ENCODE measurements around the gene PDE4D. TPM values are rescaled to one million over a fixed set of nuclear protein-coding genes. Genes with fewer than 3 reads are reported as not detected.

The PDE4D gene
- total RNA-seq, 1 donor from 2014 or later = 28.2 TPM

DNA sequence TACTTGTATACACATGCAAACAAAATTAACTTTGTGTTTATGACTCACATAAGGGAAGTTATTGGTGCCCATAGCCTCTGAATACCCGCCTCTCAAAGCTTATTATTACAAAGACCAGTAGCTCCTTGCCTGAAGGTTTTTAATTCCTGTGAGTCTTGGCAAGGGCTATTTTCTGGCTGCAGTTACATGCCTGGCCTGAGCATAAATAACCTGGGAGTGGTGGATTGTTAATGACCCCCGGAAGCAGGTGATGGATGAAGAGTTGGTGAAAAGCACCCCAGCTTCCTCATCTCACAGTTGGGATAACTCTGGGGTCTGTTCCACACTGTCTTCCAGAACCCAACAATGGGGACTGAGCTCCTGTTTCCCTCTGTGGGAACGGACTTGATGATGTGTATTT is 594.5 kb downstream of the PDE4D start:
- Mint-ChIP-seq H3K27me3 (no peaks in the 10 kb centered on the region), H3K9me3 (no peaks in the 10 kb centered on the region), H3K27ac (no peak overlapping the region), H3K4me1 (peaks cover 15% of the 10 kb centered on the region), H3K4me3 (no peak overlapping the region), H3K36me3 (ENCODE audit: low read depth) (no peaks in the 10 kb centered on the region)
- ATAC-seq (ENCODE audit: low read depth) (no peak), DNase-seq (no peak)
- CTCF ChIA-PET = interaction anchor here (0.5 kb wide), 1 partner anchor 81 kb away, joined by 4 read pairs; no protein-coding TSS in a partner anchor
- intact Hi-C loops (cut with micrococcal nuclease) = no loop called here
- TF ChIP-seq, protein P1, sequence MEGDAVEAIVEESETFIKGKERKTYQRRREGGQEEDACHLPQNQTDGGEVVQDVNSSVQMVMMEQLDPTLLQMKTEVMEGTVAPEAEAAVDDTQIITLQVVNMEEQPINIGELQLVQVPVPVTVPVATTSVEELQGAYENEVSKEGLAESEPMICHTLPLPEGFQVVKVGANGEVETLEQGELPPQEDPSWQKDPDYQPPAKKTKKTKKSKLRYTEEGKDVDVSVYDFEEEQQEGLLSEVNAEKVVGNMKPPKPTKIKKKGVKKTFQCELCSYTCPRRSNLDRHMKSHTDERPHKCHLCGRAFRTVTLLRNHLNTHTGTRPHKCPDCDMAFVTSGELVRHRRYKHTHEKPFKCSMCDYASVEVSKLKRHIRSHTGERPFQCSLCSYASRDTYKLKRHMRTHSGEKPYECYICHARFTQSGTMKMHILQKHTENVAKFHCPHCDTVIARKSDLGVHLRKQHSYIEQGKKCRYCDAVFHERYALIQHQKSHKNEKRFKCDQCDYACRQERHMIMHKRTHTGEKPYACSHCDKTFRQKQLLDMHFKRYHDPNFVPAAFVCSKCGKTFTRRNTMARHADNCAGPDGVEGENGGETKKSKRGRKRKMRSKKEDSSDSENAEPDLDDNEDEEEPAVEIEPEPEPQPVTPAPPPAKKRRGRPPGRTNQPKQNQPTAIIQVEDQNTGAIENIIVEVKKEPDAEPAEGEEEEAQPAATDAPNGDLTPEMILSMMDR (IDR thresholded peaks at IDR 0.05) = no peak
- POLR2A ChIA-PET = interaction anchor here (0.6 kb wide), 1 partner anchor 1224 kb away, joined by 8 read pairs; no protein-coding TSS in a partner anchor

DNA sequence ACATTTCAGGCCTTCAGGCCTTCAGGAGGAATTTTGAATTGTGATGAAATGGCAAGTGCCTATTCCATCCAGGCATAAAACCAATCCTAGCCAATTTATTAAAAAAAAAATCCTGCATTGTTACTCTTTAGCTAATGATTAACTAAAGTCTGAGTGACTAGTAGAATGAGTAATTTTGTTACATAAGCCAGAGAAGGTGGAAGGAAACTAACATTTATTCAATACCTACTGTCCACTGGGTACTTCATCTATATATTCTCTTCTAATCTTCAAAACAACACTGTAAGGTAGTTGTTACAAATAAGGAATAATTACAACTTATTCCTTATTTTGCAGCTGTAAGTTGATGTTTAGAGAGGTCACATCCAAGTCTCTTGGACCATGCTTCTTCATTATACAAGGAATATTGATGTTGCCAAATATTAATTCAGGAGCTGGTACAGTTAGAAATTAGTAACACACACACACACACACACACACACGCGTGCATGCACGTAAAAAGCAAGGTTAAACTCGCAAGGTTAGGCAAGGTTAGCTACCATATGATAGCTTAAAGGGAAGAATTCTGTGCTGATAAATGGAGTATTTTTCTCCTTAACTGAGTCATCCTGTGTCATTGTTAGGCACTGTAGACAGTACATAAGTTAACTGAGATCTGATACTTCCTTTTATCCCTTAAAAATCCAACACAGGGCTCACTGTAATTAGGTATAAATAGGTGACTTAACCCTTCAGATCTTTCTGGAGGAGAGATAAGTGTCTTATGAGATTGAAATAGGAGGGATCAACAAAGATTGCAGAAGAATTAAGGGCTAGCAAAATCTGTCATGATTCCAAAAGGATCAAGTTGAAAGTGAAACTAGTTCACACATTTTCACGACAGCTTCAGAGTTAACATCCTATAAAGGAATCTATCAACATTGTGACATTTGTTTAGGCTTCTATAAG is 596.9 kb downstream of the PDE4D start:
- no peaks in the 10 kb centered on the region for H3K9me3 Mint-ChIP-seq
- DNase-seq = no peak
- intact Hi-C loops (cut with micrococcal nuclease) = no loop called here
- H3K27ac Mint-ChIP-seq = no peak overlapping the region
- no peaks in the 10 kb centered on the region for H3K27me3 Mint-ChIP-seq
- POLR2A ChIA-PET = no interaction called here
- ATAC-seq (ENCODE audit: low read depth) = no peak
- H3K4me1 Mint-ChIP-seq = peaks cover 15% of the 10 kb centered on the region
- H3K4me3 Mint-ChIP-seq = peak overlapping the region; percentile 48
- CTCF ChIA-PET = no interaction called here
- H3K36me3 Mint-ChIP-seq (ENCODE audit: low read depth) = no peaks in the 10 kb centered on the region
- TF ChIP-seq, protein P1 (IDR thresholded peaks at IDR 0.05) = no peak

DNA sequence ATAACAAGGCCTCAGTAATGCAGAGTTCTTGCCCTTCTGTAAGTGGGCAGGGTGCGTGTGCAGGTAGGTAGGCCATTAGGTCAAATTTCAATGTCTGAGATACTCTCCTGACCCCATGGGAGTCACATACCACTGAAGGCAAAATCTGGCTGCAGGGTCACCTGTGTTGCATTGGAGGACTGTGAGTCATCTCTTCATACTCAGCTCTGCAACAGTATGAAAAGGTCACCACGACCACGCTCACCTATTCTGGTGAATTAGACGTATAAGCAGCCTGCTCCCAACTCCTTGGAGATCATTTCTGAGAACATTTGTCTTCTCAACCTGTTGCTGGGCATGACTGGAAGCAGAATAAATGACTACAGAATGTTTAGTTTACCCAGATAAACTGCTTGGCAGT is 599.8 kb downstream of the PDE4D start:
- no peak overlapping the region for H3K27ac Mint-ChIP-seq
- ATAC-seq (ENCODE audit: low read depth) (no peak), DNase-seq (no peak)
- H3K4me3 Mint-ChIP-seq = no peak overlapping the region
- H3K4me1 Mint-ChIP-seq = peaks cover 15% of the 10 kb centered on the region
- H3K36me3 Mint-ChIP-seq (ENCODE audit: low read depth) = no peaks in the 10 kb centered on the region
- intact Hi-C loops (cut with micrococcal nuclease) = no loop called here
- TF ChIP-seq, protein P1 (IDR thresholded peaks at IDR 0.05) = no peak
- CTCF ChIA-PET = no interaction called here
- POLR2A ChIA-PET = no interaction called here
- H3K9me3 Mint-ChIP-seq = no peaks in the 10 kb centered on the region
- H3K27me3 Mint-ChIP-seq = no peaks in the 10 kb centered on the region

DNA sequence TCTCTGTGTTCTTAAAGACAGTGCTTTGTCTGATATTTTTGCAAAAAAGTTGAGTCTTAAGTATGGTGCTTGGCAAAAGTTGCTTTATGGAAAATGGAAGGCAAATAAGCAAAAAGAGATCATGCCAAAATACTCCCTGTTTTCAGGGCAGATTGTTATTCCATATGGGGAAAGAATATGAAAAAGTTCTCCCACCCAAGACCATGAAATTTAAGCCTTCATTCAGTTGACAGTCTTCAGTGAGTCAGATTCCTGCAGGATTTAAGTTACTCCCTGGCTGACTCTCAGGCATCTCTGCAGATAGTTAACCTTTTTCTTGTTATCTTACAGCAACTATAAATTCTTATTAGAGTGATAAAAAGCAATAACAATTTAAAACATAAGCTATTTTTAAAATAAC is 601.6 kb downstream of the PDE4D start:
- Mint-ChIP-seq H3K4me1 (peaks cover 4% of the 10 kb centered on the region), H3K27me3 (no peaks in the 10 kb centered on the region), H3K4me3 (no peak overlapping the region), H3K9me3 (no peaks in the 10 kb centered on the region), H3K27ac (no peak overlapping the region), H3K36me3 (ENCODE audit: low read depth) (no peaks in the 10 kb centered on the region)
- ChIA-PET POLR2A (no interaction called here), CTCF (interaction anchor here (1.0 kb wide), 1 partner anchor 15 kb away, joined by 3 read pairs; no protein-coding TSS in a partner anchor)
- intact Hi-C loops (cut with micrococcal nuclease) = no loop called here
- TF ChIP-seq, protein P1 (IDR thresholded peaks at IDR 0.05) = no peak
- no peak for DNase-seq
- no peak for ATAC-seq (ENCODE audit: low read depth)

DNA sequence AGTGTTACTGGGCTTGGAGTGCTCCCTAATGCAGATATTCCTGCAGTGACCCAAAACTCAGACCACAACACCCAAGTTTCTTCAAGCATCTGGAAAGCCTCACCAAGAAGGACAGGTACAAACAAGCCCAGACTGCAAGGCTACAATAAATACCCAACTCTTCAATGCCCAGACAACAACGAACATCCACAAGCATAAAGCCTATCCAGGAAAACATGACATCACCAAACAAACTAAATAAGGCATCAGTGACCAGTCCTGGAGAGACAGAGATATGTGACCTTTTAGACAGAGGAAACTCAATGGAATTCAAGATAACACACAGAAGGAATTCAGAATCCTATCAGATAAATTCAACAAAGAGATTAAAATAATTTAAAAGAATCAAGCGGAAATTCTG is 605.6 kb downstream of the PDE4D start:
- POLR2A ChIA-PET = no interaction called here
- CTCF ChIA-PET = no interaction called here
- DNase-seq = no peak
- H3K9me3 Mint-ChIP-seq = no peaks in the 10 kb centered on the region
- TF ChIP-seq, protein P1 (IDR thresholded peaks at IDR 0.05) = no peak
- no peaks in the 10 kb centered on the region for H3K4me1 Mint-ChIP-seq
- no peaks in the 10 kb centered on the region for H3K27me3 Mint-ChIP-seq
- intact Hi-C loops (cut with micrococcal nuclease) = no loop called here
- no peaks in the 10 kb centered on the region for H3K36me3 Mint-ChIP-seq (ENCODE audit: low read depth)
- no peak overlapping the region for H3K27ac Mint-ChIP-seq
- ATAC-seq (ENCODE audit: low read depth) = no peak
- no peak overlapping the region for H3K4me3 Mint-ChIP-seq
